SK-N-SH treated with all-trans-retinoic acid at 6 μM for 48 hours (cell line): ENCODE data around the gene KRT15.
"Not testable (repeated sequence)": the region's sequence is repeated elsewhere in the genome, so short reads cannot be mapped to it uniquely, and the experiment has no call there.

ENCODE experiments used
- ATAC-seq: fragments of 200-7000 bp; cut with Tn5 transposase; 3 replicates; pipeline ENCODE4 v1.9.1; 2020; ENCODE audit warnings: mild to moderate bottlenecking, moderate library complexity
- CSDC2 ChIP-seq: fragments of 250-450 bp; sonication (Bioruptor Pico); IDR thresholded peaks from 2 replicates; pipeline ENCODE4 v1.5.0; 2020; ENCODE audit warnings: mild to moderate bottlenecking, moderate library complexity
- CSRNP3 ChIP-seq: fragments of 250-450 bp; sonication (Bioruptor Pico); IDR thresholded peaks from 2 replicates; pipeline ENCODE4 v1.5.1; 2021; ENCODE audit warnings: mild to moderate bottlenecking, moderate library complexity
- ESRRG ChIP-seq: fragments of 250-450 bp; sonication (Bioruptor Pico); IDR thresholded peaks from 2 replicates; pipeline ENCODE4 v1.6.1; 2021; ENCODE audit warnings: mild to moderate bottlenecking
- GLIS3 ChIP-seq: fragments of 250-450 bp; sonication (Bioruptor Pico); IDR thresholded peaks from 2 replicates; pipeline ENCODE4 v1.5.0; 2020; ENCODE audit warnings: mild to moderate bottlenecking, moderate library complexity
- PATZ1 ChIP-seq: fragments of 250-450 bp; sonication (Bioruptor Pico); IDR thresholded peaks from 2 replicates; pipeline ENCODE4 v1.8.0; 2020; ENCODE audit warnings: mild to moderate bottlenecking, moderate library complexity, borderline replicate concordance
- POU6F1 ChIP-seq: fragments of 250-450 bp; sonication (Bioruptor Pico); IDR thresholded peaks from 2 replicates; pipeline ENCODE4 v1.8.0; 2021; ENCODE audit warnings: low read depth, mild to moderate bottlenecking, moderate library complexity, borderline replicate concordance
- PPARA ChIP-seq: fragments of 250-450 bp; sonication (Bioruptor Pico); IDR thresholded peaks from 2 replicates; pipeline ENCODE4 v1.5.0; 2020; ENCODE audit warnings: mild to moderate bottlenecking, borderline replicate concordance
- RARB ChIP-seq: fragments of 250-450 bp; sonication (Bioruptor Pico); IDR thresholded peaks from 2 replicates; pipeline ENCODE4 v1.8.0; 2021; ENCODE audit warnings: mild to moderate bottlenecking, moderate library complexity
- SNAI2 ChIP-seq: fragments of 250-450 bp; sonication (Bioruptor Pico); IDR thresholded peaks from 2 replicates; pipeline ENCODE4 v1.5.0; 2020; ENCODE audit warnings: mild to moderate bottlenecking, moderate library complexity
- TCF4 ChIP-seq: fragments of 250-450 bp; sonication (Bioruptor Pico); IDR thresholded peaks from 2 replicates; pipeline ENCODE4 v1.8.0; 2021; ENCODE audit warnings: mild to moderate bottlenecking, moderate library complexity, borderline replicate concordance
- TOX ChIP-seq: fragments of 250-450 bp; sonication (Bioruptor Pico); IDR thresholded peaks from 2 replicates; pipeline ENCODE4 v1.8.0; 2021; ENCODE audit warnings: mild to moderate bottlenecking, moderate library complexity, borderline replicate concordance
- TSHZ2 ChIP-seq: fragments of 250-450 bp; sonication (Bioruptor Pico); IDR thresholded peaks from 2 replicates; pipeline ENCODE4 v1.5.0; 2020; ENCODE audit warnings: mild to moderate bottlenecking, moderate library complexity
- ZFP3 ChIP-seq: fragments of 250-450 bp; sonication (Bioruptor Pico); IDR thresholded peaks from 2 replicates; pipeline ENCODE4 v1.5.0; 2020; ENCODE audit warnings: mild to moderate bottlenecking, moderate library complexity
- ZNF565 ChIP-seq: fragments of 450-650 bp; formaldehyde crosslinking; conservative IDR thresholded peaks from 2 replicates; pipeline ENCODE4 v1.5.0; 2020; ENCODE audit warnings: low read depth, mild to moderate bottlenecking, moderate library complexity
- ZNF70 ChIP-seq: fragments of 450-650 bp; formaldehyde crosslinking; IDR thresholded peaks from 2 replicates; pipeline ENCODE4 v1.5.0; 2020; ENCODE audit warnings: mild to moderate bottlenecking, moderate library complexity
- ZNF8 ChIP-seq: fragments of 450-650 bp; formaldehyde crosslinking; IDR thresholded peaks from 2 replicates; pipeline ENCODE4 v1.5.0; 2020; ENCODE audit warnings: mild to moderate bottlenecking, moderate library complexity

Gene KRT15

GRCh38 chr17:41545829-41546410 lies 27.2 kb upstream of the KRT15 start:
- TF ChIP-seq ESRRG (CRISPR knock-in tag) (no peak), GLIS3 (no peak), TCF4 (CRISPR knock-in tag) (no peak), ZNF70 (CRISPR knock-in tag) (no peak), POU6F1 (CRISPR knock-in tag) (no peak), PATZ1 (no peak), ZFP3 (CRISPR knock-in tag) (no peak), TSHZ2 (CRISPR knock-in tag) (no peak), ZNF565 (no peak), RARB (CRISPR knock-in tag) (no peak), SNAI2 (no peak), TOX (CRISPR knock-in tag) (no peak), CSRNP3 (no peak), ZNF8 (CRISPR knock-in tag) (no peak)
- no peak for ATAC-seq

- no peak for ATAC-seq
- TF ChIP-seq ZNF8 (CRISPR knock-in tag) (no peak), CSDC2 (CRISPR knock-in tag) (no peak)
These were observed 26.2 kb upstream of the KRT15 start for GRCh38 chr17:41544935-41545334.

- ATAC-seq = no peak
- TF ChIP-seq TOX (CRISPR knock-in tag) (no peak), TSHZ2 (CRISPR knock-in tag) (no peak), ZNF565 (no peak), SNAI2 (peak; percentile 64; the same call in 1 of the 2 replicates), TCF4 (CRISPR knock-in tag) (peak; percentile 29; the same call in 1 of the 2 replicates), PATZ1 (no peak), ESRRG (CRISPR knock-in tag) (no peak), ZFP3 (CRISPR knock-in tag) (no peak), GLIS3 (no peak), PPARA (no peak), CSDC2 (CRISPR knock-in tag) (no peak), RARB (CRISPR knock-in tag) (no peak)
These were observed 25.8 kb upstream of the KRT15 start for GRCh38 chr17:41544491-41544892.

- ATAC-seq = not testable (repeated sequence)
These were observed 24.1 kb upstream of the KRT15 start for GRCh38 chr17:41542786-41543185.
